Stimulated activated CD4-positive, alpha-beta T cell treated with anti-CD3 and anti-CD28 coated beads, Interleukin-12 subunit alpha, Interleukin-12 subunit beta, amount 100 ng/mL, for 24 hours (primary cell): ENCODE data around the gene PSG1.
"Not testable (repeated sequence)": the region's sequence is repeated elsewhere in the genome, so short reads cannot be mapped to it uniquely, and the experiment has no call there.

Source experiments
- DNase-seq, 2 experiments: peaks; one replicate each; pipeline ENCODE4 v3.0.0-alpha.2; 2020; ENCODE audit warnings: low read depth in 2 of 2

Gene PSG1

DNA sequence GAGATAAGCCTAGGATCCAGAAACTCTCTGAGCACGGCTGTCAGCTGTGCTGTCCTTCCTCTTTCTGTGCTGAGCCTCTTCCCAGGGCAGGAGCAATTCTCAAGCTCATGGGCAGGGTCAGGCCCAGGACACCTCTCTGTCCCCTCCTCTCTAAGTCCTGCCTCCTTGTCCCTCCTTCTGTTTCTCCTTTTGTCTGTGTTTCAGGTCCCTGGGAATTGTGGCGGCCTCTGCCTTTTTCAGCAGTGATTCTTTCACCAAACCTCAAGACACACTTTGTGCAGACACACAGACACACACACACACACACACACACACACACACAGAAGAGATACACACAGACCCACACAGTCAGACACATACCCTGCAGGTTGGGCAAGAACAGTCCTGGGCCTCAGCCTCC lies at the start of gene PSG1:
TSS of gene PSG1 (minus strand) at position 101 of the 400 bp plus-strand sequence. CDS start 132 bp downstream, outside the sequence.
- DNase-seq, result no peak

DNA sequence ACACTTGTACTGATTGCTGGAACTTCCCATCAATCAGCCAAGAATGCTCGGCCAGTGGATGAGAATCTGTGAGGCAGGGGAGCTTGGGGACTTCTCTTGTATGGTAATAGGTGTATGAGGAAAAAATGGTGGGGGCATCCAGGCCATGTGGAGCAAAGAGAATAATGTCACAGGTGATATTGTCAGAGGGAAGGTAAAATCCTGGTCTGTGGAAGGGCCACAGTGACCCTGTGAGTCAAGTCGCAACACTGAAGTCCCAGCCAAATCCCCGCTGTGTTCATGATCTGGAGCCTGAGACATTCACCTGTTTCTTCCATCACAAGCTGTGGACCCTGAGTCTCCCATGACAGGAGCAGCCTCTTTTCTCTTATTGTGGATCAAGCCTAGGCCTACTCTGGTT lies 49.4 kb upstream of the PSG1 start:
- no peak for DNase-seq

DNA sequence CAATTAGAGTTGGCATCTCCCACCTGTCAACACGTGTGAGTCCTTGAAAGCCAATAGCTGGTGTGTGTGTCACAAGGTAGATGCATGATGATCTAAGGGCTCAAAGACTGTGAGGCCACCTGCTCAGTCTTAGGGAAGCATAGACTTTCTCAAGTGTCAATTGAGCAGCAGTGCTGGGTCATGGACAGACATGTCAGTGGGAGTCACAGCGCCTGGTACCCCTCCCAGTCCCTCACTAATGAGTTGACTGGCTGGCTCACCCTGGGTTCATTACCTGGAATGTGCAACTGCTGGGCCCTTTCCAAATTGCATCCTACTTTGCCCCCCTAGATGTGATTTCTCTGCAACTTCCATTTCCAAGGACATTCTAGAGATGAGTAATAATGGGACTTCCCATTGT lies 47.3 kb upstream of the PSG1 start:
- DNase-seq, result no peak

DNA sequence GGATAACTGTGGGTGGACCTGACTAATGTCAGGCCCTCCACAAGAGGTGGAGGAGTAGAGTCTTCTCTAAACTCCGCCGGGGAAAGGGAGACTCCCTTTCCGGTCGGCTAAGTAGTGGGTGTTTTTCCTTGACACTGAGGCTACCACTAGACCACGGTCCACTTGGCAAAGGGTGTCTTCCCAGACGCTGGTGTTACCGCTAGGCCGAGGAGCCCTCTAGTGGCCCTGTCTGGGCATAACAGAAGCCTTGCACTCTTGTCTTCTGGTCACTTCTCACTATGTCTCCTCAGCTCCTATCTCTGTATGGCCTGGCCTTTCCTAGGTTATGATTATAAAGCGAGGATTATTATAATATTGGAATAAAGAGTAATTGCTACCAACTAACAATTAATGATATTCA lies 43.6 kb upstream of the PSG1 start:
- peak in 1 of 2 experiments; percentile 20 for DNase-seq

DNA sequence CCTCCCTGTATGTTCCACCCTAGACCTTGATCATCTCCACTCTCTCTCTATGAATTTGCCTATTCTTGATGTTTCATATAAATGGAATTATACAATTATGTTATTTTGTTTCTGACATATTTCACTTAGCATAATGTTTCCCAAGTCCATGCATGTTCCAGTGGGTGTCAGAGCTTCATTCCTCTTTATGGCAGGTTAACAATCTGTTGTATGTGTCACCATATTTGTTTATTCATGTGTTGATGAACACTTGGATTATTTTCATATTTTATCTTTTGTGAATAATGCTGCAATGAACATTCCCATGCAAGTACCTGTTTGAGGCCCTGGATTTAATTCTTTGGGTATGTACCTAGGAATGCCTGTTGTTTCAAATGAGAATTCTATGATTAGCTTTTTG lies 41.5 kb upstream of the PSG1 start:
- not testable (repeated sequence) for DNase-seq

DNA sequence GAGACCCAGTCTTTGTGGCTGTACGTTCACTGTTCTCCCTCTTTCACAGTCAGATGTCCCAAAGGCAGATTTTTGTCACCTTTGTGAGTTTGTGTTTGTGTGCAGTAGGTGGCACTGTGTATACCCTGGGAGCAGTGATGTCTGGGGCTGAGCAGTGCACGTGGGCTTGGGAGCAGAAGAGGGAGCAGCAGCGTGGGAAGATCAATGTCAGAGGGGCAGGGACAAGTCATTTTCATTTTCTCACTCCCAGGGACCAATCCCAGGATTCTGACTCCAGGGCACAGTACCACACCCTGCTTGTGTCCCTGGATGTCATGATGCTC lies 40.2 kb upstream of the PSG1 start:
- no peak for DNase-seq

DNA sequence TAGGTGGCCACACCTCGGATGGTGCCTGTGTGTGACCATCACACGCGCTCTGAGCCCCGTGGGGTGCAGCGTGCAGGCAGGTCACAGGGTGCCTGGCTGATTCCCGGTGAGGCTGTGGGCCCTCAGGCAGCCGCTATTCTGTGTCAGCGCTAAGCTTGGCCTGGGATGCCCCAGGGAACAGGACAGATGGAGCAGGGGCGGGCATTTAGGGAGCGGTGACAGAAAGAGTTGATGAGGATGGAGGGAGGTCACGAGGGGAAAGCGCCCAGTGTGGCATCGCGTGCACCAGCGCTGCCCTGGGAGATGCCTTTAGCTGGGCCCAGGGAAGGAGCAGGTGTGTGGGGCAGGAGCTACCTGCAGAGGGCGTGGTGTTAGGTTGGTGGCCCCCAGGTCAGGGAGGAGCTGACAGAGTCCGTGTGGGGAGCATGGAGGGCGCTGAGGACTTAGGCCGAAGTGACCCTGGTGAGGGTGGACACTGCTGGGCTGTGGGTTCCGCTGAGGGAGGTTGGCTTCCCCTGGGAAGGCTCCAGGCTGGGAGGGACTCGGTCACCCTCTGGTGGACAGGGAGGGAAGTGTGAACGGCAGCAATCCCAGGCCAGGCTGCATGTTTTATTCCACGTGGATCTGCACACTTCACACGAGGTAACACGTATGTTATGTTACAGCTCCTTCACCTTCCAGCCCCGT lies 39.7 kb upstream of the PSG1 start:
- DNase-seq, result not testable (repeated sequence)

DNA sequence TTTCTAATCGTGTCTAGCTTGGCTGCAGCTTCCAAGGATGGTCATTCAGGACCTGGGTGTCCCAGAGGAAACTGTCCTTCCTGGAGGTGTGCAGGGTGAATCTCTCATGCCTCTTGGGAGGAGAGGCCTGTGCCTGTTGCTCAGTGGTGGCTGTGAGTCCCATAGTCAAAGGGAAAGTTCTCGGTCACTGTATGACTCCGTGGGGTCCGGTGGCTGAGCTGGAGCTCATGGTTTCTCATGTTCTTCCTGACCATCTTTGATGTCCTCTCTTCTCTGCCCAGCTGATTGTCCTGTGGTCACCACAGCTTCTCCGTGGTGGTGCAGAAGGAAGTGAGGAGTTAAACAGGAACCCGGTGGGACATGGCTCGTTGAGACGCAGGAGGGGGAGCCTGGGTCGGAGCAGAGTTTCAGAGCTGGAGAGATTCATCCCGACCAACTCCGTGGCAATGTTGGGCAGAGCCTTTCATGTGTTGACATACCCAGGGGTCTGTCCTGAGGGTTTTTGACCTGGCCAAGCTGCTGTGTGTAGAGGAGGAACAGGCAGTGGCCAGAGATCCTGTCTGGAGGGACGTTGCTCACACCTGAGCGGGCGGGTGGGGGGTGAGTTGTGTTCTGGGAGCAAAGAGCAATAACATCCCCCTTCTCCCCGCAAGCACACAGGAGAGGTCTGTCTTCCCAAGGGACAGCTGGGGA lies 39.0 kb upstream of the PSG1 start:
- DNase-seq, result not testable (repeated sequence)

DNA sequence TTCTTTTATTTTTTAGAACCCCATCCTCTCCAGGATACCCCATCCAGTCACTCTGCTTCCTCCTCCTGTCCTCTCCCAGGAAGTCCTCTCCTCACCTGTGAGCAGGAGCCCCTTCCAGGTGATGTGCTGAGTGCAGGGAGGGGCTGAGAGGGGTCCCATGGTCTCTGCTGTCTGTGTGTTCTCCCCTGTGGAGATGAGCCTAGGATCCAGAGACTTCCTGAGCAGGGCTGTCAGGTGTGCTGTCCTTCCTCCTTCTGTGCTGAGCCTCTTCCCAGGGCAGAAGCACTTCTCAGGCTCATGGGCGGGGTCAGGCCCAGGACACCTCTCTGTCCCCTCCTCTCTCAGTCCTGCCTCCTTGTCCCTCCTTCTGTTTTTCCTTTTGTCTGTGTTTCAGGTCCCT lies 38.1 kb upstream of the PSG1 start, which contains the start of gene PSG6:
TSS of gene PSG6 (minus strand) at position 261 of the 400 bp plus-strand sequence. CDS start at position 159, 102 bp downstream.
- not testable (repeated sequence) for DNase-seq

DNA sequence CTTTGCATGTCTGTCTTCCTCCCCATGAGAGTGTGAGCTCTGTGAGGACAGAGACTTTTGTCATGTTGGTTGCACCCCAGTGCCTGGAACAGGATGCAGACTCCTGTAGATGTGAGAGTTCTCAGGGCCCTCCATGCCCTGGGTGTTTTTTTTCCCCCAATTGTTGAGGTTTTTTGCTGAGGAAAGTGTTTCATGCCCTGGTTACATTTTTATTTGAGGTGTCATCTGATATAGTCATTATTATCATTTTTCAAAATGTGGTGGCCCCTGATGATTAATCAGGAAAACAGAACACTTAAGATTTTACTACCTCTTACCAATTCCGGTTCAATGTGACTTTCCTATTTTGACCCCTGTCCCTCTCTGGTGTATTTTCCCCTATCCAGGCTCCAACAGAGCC lies 37.4 kb upstream of the PSG1 start:
- not testable (repeated sequence) for DNase-seq

DNA sequence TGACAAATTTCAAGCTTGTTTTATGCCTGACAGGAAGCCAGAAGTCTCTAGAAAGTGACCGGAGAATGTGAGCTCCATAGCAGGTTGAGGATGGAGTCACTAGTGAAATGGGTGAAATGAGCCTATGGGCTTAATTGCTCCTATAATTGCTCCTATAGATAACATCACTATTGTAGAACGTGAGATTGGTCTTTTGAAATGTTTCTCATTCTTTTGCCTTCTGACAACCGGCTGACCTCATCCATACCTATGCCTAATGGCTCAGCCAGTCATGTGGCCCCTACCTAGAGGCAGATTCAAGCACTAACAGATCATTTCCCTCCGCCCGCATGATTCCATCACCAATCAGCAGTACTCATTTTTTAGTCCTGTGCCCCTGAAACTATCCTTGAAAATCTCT lies 34.0 kb upstream of the PSG1 start:
- DNase-seq, result not testable (repeated sequence)

DNA sequence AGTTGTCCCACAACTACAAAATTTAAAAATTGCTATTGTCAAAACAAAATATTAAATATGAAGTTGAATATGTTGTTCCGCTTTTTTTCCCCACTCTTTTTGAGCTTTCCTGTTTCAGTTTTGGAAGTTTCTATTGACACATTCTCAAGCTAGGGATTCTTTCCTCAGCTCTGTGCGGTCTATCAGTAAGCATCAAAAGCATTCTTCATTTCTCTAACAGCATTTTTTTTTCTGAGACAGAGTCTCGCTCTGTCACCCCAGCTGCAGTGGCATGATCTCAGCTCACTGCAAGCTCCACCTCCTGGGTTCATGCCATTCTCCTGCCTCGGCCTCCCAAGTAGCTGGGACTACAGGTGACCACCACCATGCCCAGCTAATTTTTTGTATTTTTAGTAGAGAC lies 33.4 kb upstream of the PSG1 start:
- not testable (repeated sequence) for DNase-seq

DNA sequence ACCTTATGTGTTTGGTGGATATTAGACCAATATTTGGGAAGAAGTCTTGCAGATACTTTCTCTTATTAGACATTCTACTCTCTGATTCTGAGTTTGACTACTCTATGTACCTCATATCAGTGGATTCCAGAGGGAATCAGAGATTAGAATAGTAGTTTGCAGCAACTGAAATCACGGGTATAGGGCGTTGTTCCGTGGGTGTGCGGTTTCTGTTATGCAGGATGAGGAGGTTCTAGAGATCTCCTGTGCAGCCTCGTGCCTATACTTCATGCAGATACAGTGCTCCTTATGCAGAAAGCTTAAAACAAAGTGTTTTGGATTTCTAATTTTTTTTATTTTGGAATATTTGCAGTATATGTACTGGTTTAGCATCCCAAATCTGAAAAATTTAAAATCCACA lies 32.2 kb upstream of the PSG1 start:
- DNase-seq, result not testable (repeated sequence)

DNA sequence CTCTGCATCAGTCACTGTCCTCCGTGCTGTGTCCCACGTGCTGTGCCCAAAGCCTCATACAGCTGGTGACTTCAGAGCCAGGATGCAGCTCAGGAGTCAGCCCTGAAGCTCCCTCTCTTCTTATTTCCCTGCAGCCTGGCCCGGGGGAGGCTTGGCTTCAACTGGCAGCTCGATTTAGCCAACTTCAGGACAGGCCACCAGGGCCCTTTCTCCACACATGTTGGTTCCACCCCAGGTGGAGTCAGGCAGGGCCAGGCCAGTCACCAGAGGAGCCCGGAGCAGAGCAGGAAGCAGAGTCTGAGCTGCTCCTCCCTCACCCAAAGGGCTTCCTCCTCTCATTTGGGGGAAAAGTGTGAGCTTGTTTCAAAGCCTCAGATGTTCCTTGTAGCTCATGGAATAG lies 26.6 kb upstream of the PSG1 start:
- DNase-seq, result not testable (repeated sequence)

DNA sequence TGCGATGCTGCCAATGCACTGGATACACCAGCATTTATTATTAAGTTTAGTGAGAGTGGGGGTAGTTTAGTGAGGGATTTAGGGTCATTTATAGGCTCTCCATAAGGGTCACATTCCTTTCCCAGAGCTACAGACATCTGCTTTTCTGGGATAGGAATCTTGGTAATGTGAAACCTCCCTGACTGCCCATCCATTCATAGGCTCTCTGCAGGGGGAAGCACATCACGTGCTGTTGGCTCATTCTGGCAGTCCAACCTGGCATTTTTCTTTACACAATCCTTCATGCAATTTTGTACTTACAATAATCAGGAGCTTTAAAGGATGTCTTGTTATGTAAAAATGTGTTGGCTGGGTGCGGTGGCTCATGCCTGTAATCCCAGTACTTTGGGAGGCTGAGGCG lies 21.0 kb upstream of the PSG1 start:
- DNase-seq, result not testable (repeated sequence)

DNA sequence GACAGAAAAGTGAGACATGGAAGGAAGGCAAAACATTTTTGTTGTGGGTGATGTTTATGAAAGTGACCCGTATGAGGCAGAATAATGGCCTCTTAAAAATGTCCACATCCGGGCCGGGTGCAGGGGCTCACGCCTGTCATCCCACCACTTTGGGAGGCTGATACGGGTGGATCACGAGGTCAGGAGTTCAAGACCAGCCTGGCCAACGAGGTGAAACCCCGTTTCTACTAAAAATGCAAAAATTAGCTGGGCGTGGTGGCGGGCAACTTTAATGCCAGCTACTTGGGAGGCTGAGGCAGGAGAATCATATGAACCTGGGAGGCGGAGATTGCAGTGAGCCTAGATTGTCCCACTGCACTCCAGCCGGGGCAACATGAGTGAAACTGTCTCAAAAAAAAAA lies 20.2 kb upstream of the PSG1 start:
- DNase-seq, result not testable (repeated sequence)

DNA sequence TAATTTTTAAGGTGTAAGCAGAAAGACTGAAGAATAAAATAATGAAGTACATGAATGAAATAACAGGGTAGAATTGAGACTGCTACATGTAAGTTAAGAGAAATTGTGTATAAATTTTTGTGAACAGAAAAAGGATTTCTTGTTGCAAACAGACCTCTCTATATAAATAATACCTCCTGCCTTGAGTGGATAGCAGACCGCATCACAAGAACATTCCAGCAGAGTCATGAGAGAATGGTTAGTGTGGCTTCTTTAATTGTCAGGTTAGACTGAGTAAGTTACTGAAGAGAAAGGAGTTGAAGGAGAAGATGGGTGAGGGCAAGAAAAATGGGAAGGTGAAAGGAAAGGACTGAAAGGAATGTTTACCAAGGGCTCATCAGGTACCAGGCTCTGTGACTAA lies 19.6 kb upstream of the PSG1 start:
- DNase-seq, result not testable (repeated sequence)

DNA sequence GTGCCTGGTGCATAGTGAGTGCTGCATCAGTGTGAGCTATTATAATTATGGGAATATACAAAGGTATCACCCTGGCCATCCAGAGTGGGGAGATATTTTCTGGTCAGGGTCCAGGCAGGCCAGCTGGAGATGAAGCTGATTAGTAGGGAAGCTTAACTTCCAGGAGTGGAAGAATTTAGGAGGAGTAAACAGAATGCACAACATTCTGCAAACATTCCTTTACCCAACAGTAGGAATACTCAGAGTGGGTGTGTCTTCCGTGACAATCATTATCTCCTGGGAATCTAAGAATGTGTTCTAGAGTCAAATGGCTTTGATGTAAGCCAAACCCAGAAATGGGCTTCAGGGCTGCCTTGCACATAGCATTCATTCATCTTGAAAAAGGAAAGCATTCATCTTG lies 19.1 kb upstream of the PSG1 start:
- not testable (repeated sequence) for DNase-seq

DNA sequence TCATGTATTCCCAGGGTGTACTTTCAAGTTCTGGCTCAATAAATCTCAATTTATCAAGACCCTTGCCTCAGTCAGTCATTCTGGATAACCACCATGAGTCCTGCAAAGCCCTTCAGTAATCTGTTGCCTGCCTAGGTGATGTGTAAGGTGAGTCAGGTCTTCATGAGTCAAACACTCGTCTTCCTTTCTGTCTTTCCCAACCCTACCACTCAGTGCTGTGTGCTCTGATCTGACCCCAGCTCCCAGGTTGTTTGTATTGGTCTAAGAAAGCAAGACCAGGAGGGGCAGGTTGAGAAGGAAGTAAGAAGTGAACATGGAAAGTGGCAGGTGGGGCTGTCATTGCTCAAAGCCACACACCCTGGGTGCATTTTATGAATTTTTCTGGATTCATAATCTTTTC lies 18.2 kb upstream of the PSG1 start:
- not testable (repeated sequence) for DNase-seq

DNA sequence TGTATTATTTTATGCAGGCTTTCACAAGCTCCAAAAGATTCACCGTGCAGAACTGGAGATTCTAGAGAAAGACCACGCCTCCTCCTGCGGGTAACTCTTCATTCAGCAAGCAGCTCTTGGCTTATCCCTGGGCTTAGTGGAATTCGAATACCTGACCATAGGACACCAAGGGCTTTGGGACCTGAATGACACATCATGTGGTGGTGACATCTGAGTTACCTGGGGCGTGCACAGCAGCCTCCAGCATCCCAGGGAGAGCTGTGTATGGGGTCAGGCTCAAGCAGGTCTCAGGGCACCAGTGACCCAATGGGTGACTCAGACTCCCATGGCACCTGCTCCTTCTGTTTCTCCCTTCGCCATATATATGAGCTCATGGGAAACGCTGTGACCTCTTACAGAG lies 10.9 kb upstream of the PSG1 start:
- not testable (repeated sequence) for DNase-seq

DNA sequence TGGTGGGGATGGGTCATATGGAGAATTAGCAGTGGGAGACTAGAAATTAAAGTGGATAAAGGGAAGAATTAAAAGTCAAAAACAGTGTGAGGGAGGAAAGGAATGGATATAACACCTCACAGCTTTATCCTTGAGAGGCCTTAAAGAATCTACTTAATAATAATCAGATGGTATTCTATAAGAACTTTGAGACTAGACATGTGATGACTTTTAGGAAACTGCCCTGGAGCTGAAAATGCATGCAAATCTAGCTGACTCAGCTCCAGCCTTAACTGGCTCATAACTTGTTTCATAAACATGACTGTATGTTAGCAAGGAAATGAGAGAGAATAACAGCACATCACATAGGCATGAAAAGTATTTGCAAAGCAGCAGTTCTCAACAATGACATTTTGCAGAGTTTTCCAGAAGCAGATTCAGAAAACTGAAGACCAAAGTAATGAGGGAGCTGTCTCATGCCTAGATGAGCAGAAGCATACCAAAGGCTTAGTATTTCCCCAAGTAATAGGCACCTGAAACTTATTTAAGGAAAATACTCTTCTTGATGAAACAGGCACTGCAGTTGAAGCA lies 8.4 kb upstream of the PSG1 start:
- not testable (repeated sequence) for DNase-seq

DNA sequence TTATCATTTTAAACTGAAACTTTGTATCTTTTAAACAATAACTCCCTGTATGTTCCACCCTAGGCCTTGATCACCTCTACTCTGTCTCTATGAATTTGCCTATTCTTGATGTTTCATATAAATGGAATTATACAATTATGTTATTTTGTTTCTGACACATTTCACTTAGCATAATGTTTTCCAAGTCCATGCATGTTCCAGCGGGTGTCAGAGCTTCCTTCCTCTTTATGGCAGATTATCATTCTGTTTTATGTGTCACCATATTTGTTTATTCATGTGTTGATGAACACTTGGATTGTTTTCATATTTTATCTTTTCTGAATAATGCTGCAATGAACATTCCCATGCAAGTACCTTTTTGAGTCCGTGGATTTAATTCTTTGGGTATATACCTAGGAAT lies 3.2 kb upstream of the PSG1 start:
- not testable (repeated sequence) for DNase-seq

DNA sequence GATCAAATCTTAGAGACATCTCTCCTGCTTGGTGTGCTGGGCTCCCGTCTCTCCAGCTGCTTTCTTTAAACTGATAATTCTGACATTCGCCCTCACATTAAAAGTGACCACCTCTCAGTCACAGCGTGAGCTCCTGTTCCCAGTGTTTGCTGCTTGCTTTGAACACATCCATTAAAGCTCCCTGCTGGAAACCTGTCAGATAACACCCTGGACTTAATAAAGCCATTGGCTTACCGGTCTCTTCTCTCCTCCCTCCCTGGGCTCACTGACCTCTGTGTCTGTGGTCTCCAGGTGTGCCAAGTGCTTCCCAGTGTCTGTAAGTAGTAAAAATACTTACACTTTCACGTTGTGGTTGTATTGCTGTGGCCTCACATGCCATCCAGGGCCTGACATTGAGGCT lies 2.5 kb upstream of the PSG1 start:
- not testable (repeated sequence) for DNase-seq
